Breast epithelium (tissue), 3 donors: ENCODE results near the gene GLI3.

Experiments used
- POLR2AphosphoS5 ChIP-seq, 3 donors: sonication (generic); formaldehyde crosslinking; IDR thresholded peaks; one replicate each; pipeline ENCODE4 v1.6.1; 2017; ENCODE audit warnings: antibody characterized with exemption in 3 of 3
- TF ChIP-seq, protein P1 (sequence below), 3 donors: fragments of 450-650 bp; IDR thresholded peaks; one replicate each; pipeline ENCODE4 v1.5.1; 2016 to 2017; ENCODE audit warnings: antibody characterized with exemption in 3 of 3, mild to moderate bottlenecking in 3 of 3, moderate library complexity in 3 of 3

DNA sequence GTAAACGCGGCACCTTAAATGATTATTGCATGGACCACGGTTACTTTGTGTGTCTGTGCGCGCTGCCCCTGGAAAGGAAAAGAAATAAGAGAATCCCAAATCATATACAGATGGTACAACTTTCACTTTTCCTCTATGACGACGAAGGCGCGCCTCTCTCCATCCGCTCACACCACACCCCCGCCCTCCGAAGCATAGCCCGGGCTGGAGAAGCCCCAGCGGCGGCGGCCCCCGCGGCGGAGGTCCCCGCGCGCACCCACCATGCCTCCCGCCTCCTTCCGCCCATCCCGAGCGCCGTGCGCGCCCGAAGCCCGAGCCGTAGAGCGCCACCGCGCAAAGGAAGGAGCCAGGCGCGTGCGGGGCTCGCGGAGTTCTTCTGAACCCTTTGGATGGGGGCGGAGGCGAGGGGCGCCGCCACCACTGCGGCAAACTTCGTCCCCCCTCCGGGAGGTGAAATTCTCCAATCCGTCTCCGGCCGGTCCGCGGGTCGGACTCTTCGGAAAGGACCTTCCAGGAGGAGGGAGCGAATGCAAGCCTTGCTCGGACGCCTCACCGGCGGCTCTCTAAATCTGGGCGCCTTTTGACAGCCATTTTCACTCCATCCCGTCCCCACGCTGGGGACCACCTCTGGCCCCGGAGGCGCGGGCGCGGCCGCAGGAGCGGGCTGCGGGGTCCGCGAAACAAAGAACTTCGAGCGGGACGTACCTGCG lies 588 bp downstream of the GLI3 start:
- TF ChIP-seq, protein P1, sequence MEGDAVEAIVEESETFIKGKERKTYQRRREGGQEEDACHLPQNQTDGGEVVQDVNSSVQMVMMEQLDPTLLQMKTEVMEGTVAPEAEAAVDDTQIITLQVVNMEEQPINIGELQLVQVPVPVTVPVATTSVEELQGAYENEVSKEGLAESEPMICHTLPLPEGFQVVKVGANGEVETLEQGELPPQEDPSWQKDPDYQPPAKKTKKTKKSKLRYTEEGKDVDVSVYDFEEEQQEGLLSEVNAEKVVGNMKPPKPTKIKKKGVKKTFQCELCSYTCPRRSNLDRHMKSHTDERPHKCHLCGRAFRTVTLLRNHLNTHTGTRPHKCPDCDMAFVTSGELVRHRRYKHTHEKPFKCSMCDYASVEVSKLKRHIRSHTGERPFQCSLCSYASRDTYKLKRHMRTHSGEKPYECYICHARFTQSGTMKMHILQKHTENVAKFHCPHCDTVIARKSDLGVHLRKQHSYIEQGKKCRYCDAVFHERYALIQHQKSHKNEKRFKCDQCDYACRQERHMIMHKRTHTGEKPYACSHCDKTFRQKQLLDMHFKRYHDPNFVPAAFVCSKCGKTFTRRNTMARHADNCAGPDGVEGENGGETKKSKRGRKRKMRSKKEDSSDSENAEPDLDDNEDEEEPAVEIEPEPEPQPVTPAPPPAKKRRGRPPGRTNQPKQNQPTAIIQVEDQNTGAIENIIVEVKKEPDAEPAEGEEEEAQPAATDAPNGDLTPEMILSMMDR (IDR thresholded peaks at IDR 0.05) = no peak
- TF ChIP-seq POLR2AphosphoS5 (IDR thresholded peaks at IDR 0.05) = peak in 2 of 3 donors; percentile 49 to 50
